Renal pelvis (tissue), 4 donors: ENCODE results near the gene BCR. TPM values are rescaled to one million over a fixed set of nuclear protein-coding genes. Genes with fewer than 3 reads are reported as not detected.
A peak's percentile ranks its signal among the peaks of the same experiment; 100 is the strongest.
"Not testable (repeated sequence)": the region's sequence is repeated elsewhere in the genome, so short reads cannot be mapped to it uniquely, and the experiment has no call there.

Experiments
- DNase-seq: peaks from one replicate; pipeline ENCODE4 v3.0.0-alpha.2; 2013
- polyA plus RNA-seq, 3 donors: library from polyadenylated mRNA; unstranded; fragments of 120-200 nt; gene quantifications; one replicate each; pipeline ENCODE4 v1.2.1, GENCODE V29; 2013; ENCODE audit not compliant: insufficient read length in 3 of 3

The BCR gene
- polyA plus RNA-seq, 3 donors: 58.7 to 68.9 (median 61.1) TPM

GRCh38 chr22:23307511-23307910 is 127.2 kb downstream of the BCR start:
- DNase-seq: not testable (repeated sequence)

GRCh38 chr22:23309261-23309660 is 129.0 kb downstream of the BCR start:
- not testable (repeated sequence) for DNase-seq

- DNase-seq: peak; percentile 58
Measured at GRCh38 chr22:23310443-23311097, 130.3 kb downstream of the BCR start.

GRCh38 chr22:23311635-23312420 is 131.5 kb downstream of the BCR start:
- not testable (repeated sequence) for DNase-seq

- DNase-seq: no peak
Measured at GRCh38 chr22:23313791-23314567, 133.7 kb downstream of the BCR start.

GRCh38 chr22:23315341-23315917 is 135.1 kb downstream of the BCR start:
- DNase-seq: peak; percentile 41

- not testable (repeated sequence) for DNase-seq
Measured at GRCh38 chr22:23316596-23316995, 136.3 kb downstream of the BCR start.

- DNase-seq: not testable (repeated sequence)
Measured at GRCh38 chr22:23318316-23318715, 138.0 kb downstream of the BCR start.

GRCh38 chr22:23322497-23323080 is 142.3 kb downstream of the BCR start:
- not testable (repeated sequence) for DNase-seq

- not testable (repeated sequence) for DNase-seq
Measured at GRCh38 chr22:23323960-23324688, 143.8 kb downstream of the BCR start.

- DNase-seq: no peak
Measured at GRCh38 chr22:23325183-23325582, 144.9 kb downstream of the BCR start.

GRCh38 chr22:23333822-23334221 is 153.5 kb downstream of the BCR start:
- not testable (repeated sequence) for DNase-seq

GRCh38 chr22:23337672-23338071 is 157.4 kb downstream of the BCR start:
- not testable (repeated sequence) for DNase-seq

GRCh38 chr22:23341942-23342695 is 161.8 kb downstream of the BCR start:
- not testable (repeated sequence) for DNase-seq

- no peak for DNase-seq
Measured at GRCh38 chr22:23351321-23351720, 171.0 kb downstream of the BCR start.

GRCh38 chr22:23353004-23353403 is 172.7 kb downstream of the BCR start:
- no peak for DNase-seq

- DNase-seq: no peak
Measured at GRCh38 chr22:23353696-23354095, 173.4 kb downstream of the BCR start.

GRCh38 chr22:23356094-23356493 is 175.8 kb downstream of the BCR start:
- DNase-seq: no peak

GRCh38 chr22:23357053-23357452 is 176.7 kb downstream of the BCR start:
- DNase-seq: peak; percentile 39

- DNase-seq: no peak
Measured at GRCh38 chr22:23359583-23360123, 179.3 kb downstream of the BCR start.
